GM23248 (cell line): ENCODE results near the gene TPCN2. TPM values are rescaled to one million over a fixed set of nuclear protein-coding genes. Genes with fewer than 3 reads are reported as not detected.

Experiments
- DNase-seq: peaks from one replicate; pipeline ENCODE4 v3.0.0-alpha.2; 2015
- H2AFZ ChIP-seq: fragments of 200-600 bp; sonication (generic); 2 replicates; pipeline ENCODE4 v1.6.1; 2016; ENCODE audit warnings: antibody characterized with exemption
- H3F3A ChIP-seq: fragments of 200-600 bp; sonication (generic); 2 replicates; pipeline ENCODE4 v1.6.1; 2016; ENCODE audit warnings: mild to moderate bottlenecking, antibody characterized with exemption, mixed run types; ENCODE audit not compliant: insufficient read depth
- H3K27ac ChIP-seq: fragments of 200-600 bp; sonication (generic); 2 replicates; pipeline ENCODE4 v1.5.1; 2016; ENCODE audit warnings: mild to moderate bottlenecking
- H3K27me3 ChIP-seq: fragments of 200-600 bp; sonication (generic); replicated peaks from 2 replicates; pipeline ENCODE4 v1.6.1; 2016; ENCODE audit warnings: mild to moderate bottlenecking; ENCODE audit not compliant: insufficient read depth
- H3K36me3 ChIP-seq: fragments of 200-600 bp; sonication (generic); 2 replicates; pipeline ENCODE4 v1.6.1; 2016; ENCODE audit warnings: low read depth, mild to moderate bottlenecking
- H3K4me1 ChIP-seq: fragments of 200-600 bp; sonication (generic); 2 replicates; pipeline ENCODE4 v1.6.1; 2016; ENCODE audit warnings: mild to moderate bottlenecking; ENCODE audit not compliant: insufficient read depth
- H3K4me2 ChIP-seq: fragments of 200-600 bp; sonication (generic); one replicate; pipeline ENCODE4 v1.6.1; 2016; ENCODE audit warnings: mild to moderate bottlenecking; ENCODE audit not compliant: unreplicated experiment
- H3K4me3 ChIP-seq: fragments of 200-600 bp; sonication (generic); 2 replicates; pipeline ENCODE4 v1.5.1; 2016; ENCODE audit warnings: mild to moderate bottlenecking
- H3K79me2 ChIP-seq: fragments of 200-600 bp; sonication (generic); 2 replicates; pipeline ENCODE4 v1.6.1; 2016; ENCODE audit warnings: mild to moderate bottlenecking; ENCODE audit not compliant: insufficient read depth
- H3K9ac ChIP-seq: fragments of 200-600 bp; sonication (generic); 2 replicates; pipeline ENCODE4 v1.6.1; 2016; ENCODE audit warnings: mild to moderate bottlenecking
- H3K9me2 ChIP-seq: fragments of 200-600 bp; sonication (generic); 2 replicates; pipeline ENCODE4 v1.6.1; 2016; ENCODE audit warnings: mixed run types, mild to moderate bottlenecking, moderate library complexity; ENCODE audit not compliant: insufficient read depth
- H3K9me3 ChIP-seq: fragments of 200-600 bp; sonication (generic); one replicate; pipeline ENCODE4 v1.6.1; 2017; ENCODE audit warnings: low read depth
- H4K20me1 ChIP-seq: fragments of 200-600 bp; sonication (generic); 2 replicates; pipeline ENCODE4 v1.6.0; 2016; ENCODE audit not compliant: insufficient read depth
- EZH2 ChIP-seq: fragments of 200-600 bp; sonication (generic); IDR thresholded peaks from 2 replicates; pipeline ENCODE4 v1.6.1; 2018; ENCODE audit warnings: antibody characterized with exemption, mild to moderate bottlenecking; ENCODE audit not compliant: insufficient read depth, poor library complexity, severe bottlenecking
- EZH2phosphoT487 ChIP-seq: fragments of 200-600 bp; sonication (generic); IDR thresholded peaks from 2 replicates; pipeline ENCODE4 v1.6.1; 2018; ENCODE audit warnings: antibody characterized with exemption, moderate library complexity, mild to moderate bottlenecking, low read depth; ENCODE audit not compliant: insufficient read depth
- WGBS, 2 experiments: methylation state at CpG; one replicate each; pipeline ENCODE4 v1.1.6; 2015 to 2017; ENCODE audit warnings: low lambda C conversion rate in 2 of 2, low coverage in 1 of 2; ENCODE audit errors: missing lambda C conversion rate in 2 of 2; 5-methylcytosine and 5-hydroxymethylcytosine counted together
- in situ Hi-C: fragments of 300-500 bp; cut with MboI; formaldehyde crosslinking; loops from 2 replicates; pipeline ENCODE4 v1.15.0; 2020
- polyA plus RNA-seq: library from polyadenylated mRNA; unstranded; fragments of >200 nt; fragmentation: Nextera tagmentation; extraction: Ambion mirVana; gene quantifications from 2 replicates; pipeline ENCODE4 v1.2.1, GENCODE V29; 2016
- total RNA-seq: library from RNA; depleted of rRNA; stranded (reverse); fragments of >200 nt; shearing (Covaris generic); gene quantifications from 2 replicates; pipeline ENCODE4 v1.2.3, GENCODE V29; 2014

The TPCN2 gene
- total and polyA plus RNA-seq, 2 experiments from 2014 or later, result 7.1 to 8.5 TPM

GRCh38 chr11:69066122-69067112, 17.7 kb downstream of the TPCN2 start:
- WGBS, 2 experiments, result 89 to 90% methylated on average over 28 to 29 of the region's 30 CpGs
- TF ChIP-seq EZH2phosphoT487, result no peak

GRCh38 chr11:69067200-69067599, 18.5 kb downstream of the TPCN2 start:
- Histone ChIP-seq H3K4me1 (no peaks in the 10 kb centered on the region), H2AFZ (no peak overlapping the region), H3K4me3 (no peak overlapping the region), H3K4me2 (no peak overlapping the region), H3K27ac (no peak overlapping the region), H3F3A (no peaks in the 10 kb centered on the region), H3K79me2 (no peaks in the 10 kb centered on the region; the same call in 1 of the 2 replicates), H3K9me2 (no peaks in the 10 kb centered on the region), H3K9me3 (no peaks in the 10 kb centered on the region), H4K20me1 (no peaks in the 10 kb centered on the region), H3K27me3 (no peaks in the 10 kb centered on the region), H3K36me3 (no peaks in the 10 kb centered on the region), H3K9ac (no peak overlapping the region)
- WGBS, 2 experiments, result 92 to 94% methylated on average over 13 of the region's 13 CpGs
- TF ChIP-seq EZH2phosphoT487 (no peak), EZH2 (no peak)
- in situ Hi-C loops, result no loop called here
- no peak for DNase-seq

More at GRCh38 chr11:69066122-69067112, 17.7 kb downstream of the TPCN2 start:
- H3K9me3 ChIP-seq, result no peaks in the 10 kb centered on the region
- no peak overlapping the region for H3K4me3 ChIP-seq
- no peaks in the 10 kb centered on the region for H3F3A ChIP-seq
- no peaks in the 10 kb centered on the region for H3K27me3 ChIP-seq
- H3K4me1 ChIP-seq, result no peaks in the 10 kb centered on the region
- no peak overlapping the region for H2AFZ ChIP-seq
- no peaks in the 10 kb centered on the region for H4K20me1 ChIP-seq
- H3K36me3 ChIP-seq, result no peaks in the 10 kb centered on the region
- H3K4me2 ChIP-seq, result no peak overlapping the region
- no peak overlapping the region for H3K9ac ChIP-seq
- H3K27ac ChIP-seq, result no peak overlapping the region
- in situ Hi-C loops, result no loop called here
- no peaks in the 10 kb centered on the region for H3K9me2 ChIP-seq
- no peak for DNase-seq
- H3K79me2 ChIP-seq, result no peaks in the 10 kb centered on the region; the same call in 1 of the 2 replicates

GRCh38 chr11:69071086-69071800, 22.5 kb downstream of the TPCN2 start:
- H3K4me1 ChIP-seq, result peaks cover 20% of the 10 kb centered on the region
- H3K27ac ChIP-seq, result no peak overlapping the region
- no peak for DNase-seq
- H4K20me1 ChIP-seq, result no peaks in the 10 kb centered on the region
- H2AFZ ChIP-seq, result no peak overlapping the region
- 84 to 90% methylated on average over 15 of the region's 23 CpGs for WGBS, 2 experiments
- H3F3A ChIP-seq, result peaks cover 22% of the 10 kb centered on the region
- no peak for TF ChIP-seq EZH2phosphoT487
- no peak for TF ChIP-seq EZH2
- no peaks in the 10 kb centered on the region for H3K27me3 ChIP-seq
- H3K9me2 ChIP-seq, result no peaks in the 10 kb centered on the region
- no peaks in the 10 kb centered on the region; the same call in 1 of the 2 replicates for H3K79me2 ChIP-seq
- H3K4me2 ChIP-seq, result no peak overlapping the region
- no peaks in the 10 kb centered on the region for H3K36me3 ChIP-seq
- no peak overlapping the region for H3K4me3 ChIP-seq
- no peak overlapping the region for H3K9ac ChIP-seq
- H3K9me3 ChIP-seq, result no peaks in the 10 kb centered on the region
- in situ Hi-C loops, result no loop called here

- Histone ChIP-seq H3K79me2 (no peaks in the 10 kb centered on the region), H3K4me3 (no peak overlapping the region), H3K4me2 (no peak overlapping the region), H3K4me1 (peaks cover 20% of the 10 kb centered on the region), H3K27ac (no peak overlapping the region), H3F3A (peaks cover 22% of the 10 kb centered on the region), H3K9me3 (no peaks in the 10 kb centered on the region), H4K20me1 (no peaks in the 10 kb centered on the region), H3K36me3 (no peaks in the 10 kb centered on the region), H3K9ac (no peak overlapping the region), H3K27me3 (no peaks in the 10 kb centered on the region), H2AFZ (no peak overlapping the region), H3K9me2 (no peaks in the 10 kb centered on the region)
- no peak for DNase-seq
- WGBS, 2 experiments, result 96 to 97% methylated on average over 10 to 12 of the region's 13 CpGs
- in situ Hi-C loops, result no loop called here
- no peak for TF ChIP-seq EZH2
- TF ChIP-seq EZH2phosphoT487, result no peak
Measured at GRCh38 chr11:69071956-69072355, 23.2 kb downstream of the TPCN2 start.
